Mesangial cell (primary cell): ENCODE data around the gene NCAPD2. TPM values are rescaled to one million over a fixed set of nuclear protein-coding genes. Genes with fewer than 3 reads are reported as not detected.

Source experiments
- total RNA-seq: library from RNA; depleted of rRNA; stranded (reverse); fragments of >200 nt; gene quantifications from 2 replicates; pipeline ENCODE4 v1.2.3, GENCODE V29; 2015

NCAPD2 gene
- 42.2 and 227 TPM in 2 replicates for total RNA-seq

GRCh38 chr12:6493497-6494257 lies at the start of gene NCAPD2:
Gene NCAPD2, plus strand, starts transcription at chr12:6494102. Its CDS starts 997 bp downstream, at chr12:6495099.

GRCh38 chr12:6444704-6445688 lies 48.9 kb upstream of the NCAPD2 start, which contains the start of gene CD27:
Gene CD27, plus strand, starts transcription at chr12:6444955. Its CDS starts 141 bp downstream, at chr12:6445096.

GRCh38 chr12:6451348-6452244 lies 42.3 kb upstream of the NCAPD2 start, which contains the start of gene TAPBPL:
Gene TAPBPL, plus strand, starts transcription at chr12:6452042. Its CDS starts 207 bp downstream, at chr12:6452249.

GRCh38 chr12:6470375-6471163 lies 23.3 kb upstream of the NCAPD2 start, which contains the start of gene VAMP1:
Gene VAMP1, minus strand, starts transcription at chr12:6470677. Its CDS starts 146 bp downstream, at chr12:6470531.

GRCh38 chr12:6492838-6493496 lies 935 bp upstream of the NCAPD2 start, which contains the start of gene MRPL51:
Gene MRPL51, minus strand, starts transcription at chr12:6493262. Its CDS starts 126 bp downstream, at chr12:6493136.

GRCh38 chr12:6533923-6534694 lies 40.2 kb downstream of the NCAPD2 start, which contains the start of gene GAPDH:
Gene GAPDH, plus strand, starts transcription at chr12:6534517. Its CDS starts 316 bp downstream, at chr12:6534833.

Other genes with a start within 250 kb of the NCAPD2 start
- 0.65 and 1.3 TPM in 2 replicates for gene PLEKHG6, start 183.4 kb upstream of the NCAPD2 start, total RNA-seq
- gene TNFRSF1A, start 152.0 kb upstream of the NCAPD2 start, total RNA-seq, result 219 and 360 TPM in 2 replicates
- 5.9 and 63.5 TPM in 2 replicates for gene SCNN1A, start 118.5 kb upstream of the NCAPD2 start, total RNA-seq
- 89.3 and 169 TPM in 2 replicates for gene LTBR, start 109.9 kb upstream of the NCAPD2 start, total RNA-seq
- gene CD27, start 49.1 kb upstream of the NCAPD2 start, total RNA-seq, result 0.51 TPM in 1 of 2 replicates, not detected in the other
- gene TAPBPL, start 42.1 kb upstream of the NCAPD2 start, total RNA-seq, result 11.4 and 21.4 TPM in 2 replicates
- gene VAMP1, start 23.4 kb upstream of the NCAPD2 start, total RNA-seq, result 3.1 and 7.0 TPM in 2 replicates
- 39.6 and 73.5 TPM in 2 replicates for gene MRPL51, start 840 bp upstream of the NCAPD2 start, total RNA-seq
- gene GAPDH, start 40.4 kb downstream of the NCAPD2 start, total RNA-seq, result 5,203 and 7,437 TPM in 2 replicates
- 8.1 and 13.4 TPM in 2 replicates for gene IFFO1, start 61.9 kb downstream of the NCAPD2 start, total RNA-seq
- gene NOP2, start 74.2 kb downstream of the NCAPD2 start, total RNA-seq, result 28.6 and 36.3 TPM in 2 replicates
- 236 and 412 TPM in 2 replicates for gene CHD4, start 113.3 kb downstream of the NCAPD2 start, total RNA-seq
- gene LPAR5, start 141.9 kb downstream of the NCAPD2 start, total RNA-seq, result 2.1 and 3.0 TPM in 2 replicates
- 0.49 and 8.7 TPM in 2 replicates for gene ACRBP, start 153.3 kb downstream of the NCAPD2 start, total RNA-seq
- gene ING4, start 169.0 kb downstream of the NCAPD2 start, total RNA-seq, result 14.5 and 50.5 TPM in 2 replicates
- 28.8 and 35.1 TPM in 2 replicates for gene ZNF384, start 195.3 kb downstream of the NCAPD2 start, total RNA-seq
- gene PIANP, start 206.7 kb downstream of the NCAPD2 start, total RNA-seq, result 0.16 and 2.9 TPM in 2 replicates
- gene COPS7A, start 229.9 kb downstream of the NCAPD2 start, total RNA-seq, result 68.1 and 78.1 TPM in 2 replicates